Keratinocyte (primary cell): ENCODE data around the gene SYMPK.

Source experiments
- CTCF ChIP-seq, 3 experiments: IDR thresholded peaks in 1 of 3; conservative IDR thresholded peaks in 1 of 3; optimal IDR thresholded peaks in 1 of 3; 2 replicates in 2 of 3; 3 replicates in 1 of 3; pipeline versions ENCODE3 to v1.5.1; 2011; ENCODE audit warnings: low read length in 3 of 3, mild to moderate bottlenecking in 3 of 3, moderate library complexity in 2 of 3, control low read depth in 1 of 3, inconsistent platforms in 1 of 3; ENCODE audit not compliant: insufficient read depth in 2 of 3; ENCODE audit errors: extremely low read depth in 1 of 3
- EZH2 ChIP-seq: IDR thresholded peaks from one replicate; pipeline ENCODE4 v1.6.1; 2012; ENCODE audit warnings: inconsistent platforms, mild to moderate bottlenecking, low read length, moderate library complexity

- TF ChIP-seq CTCF (optimal IDR thresholded peaks at IDR 0.05 in 1 of 3, IDR thresholded peaks at IDR 0.05 in 1 of 3, conservative IDR thresholded peaks at IDR 0.05 in 1 of 3; ENCODE audit: extremely low read depth in 1 of 3, insufficient read depth in 2 of 3, low read length in 3 of 3) (no peak), EZH2 (no peak)
Measured at GRCh38 chr19:45809643-45810159, 53.2 kb downstream of the SYMPK start.
